ENCODE data around the gene UBA5.
A peak's percentile ranks its signal among the peaks of the same experiment; 100 is the strongest.

Gene UBA5

GRCh38 chr3:132720228-132720627 lies 60.1 kb downstream of the UBA5 start:
- no peak for DNase-seq (ENCODE audit: low spot score)

- peak; percentile 70 for DNase-seq (ENCODE audit: low spot score)
Measured at GRCh38 chr3:132721479-132722164, 61.5 kb downstream of the UBA5 start.

DNA sequence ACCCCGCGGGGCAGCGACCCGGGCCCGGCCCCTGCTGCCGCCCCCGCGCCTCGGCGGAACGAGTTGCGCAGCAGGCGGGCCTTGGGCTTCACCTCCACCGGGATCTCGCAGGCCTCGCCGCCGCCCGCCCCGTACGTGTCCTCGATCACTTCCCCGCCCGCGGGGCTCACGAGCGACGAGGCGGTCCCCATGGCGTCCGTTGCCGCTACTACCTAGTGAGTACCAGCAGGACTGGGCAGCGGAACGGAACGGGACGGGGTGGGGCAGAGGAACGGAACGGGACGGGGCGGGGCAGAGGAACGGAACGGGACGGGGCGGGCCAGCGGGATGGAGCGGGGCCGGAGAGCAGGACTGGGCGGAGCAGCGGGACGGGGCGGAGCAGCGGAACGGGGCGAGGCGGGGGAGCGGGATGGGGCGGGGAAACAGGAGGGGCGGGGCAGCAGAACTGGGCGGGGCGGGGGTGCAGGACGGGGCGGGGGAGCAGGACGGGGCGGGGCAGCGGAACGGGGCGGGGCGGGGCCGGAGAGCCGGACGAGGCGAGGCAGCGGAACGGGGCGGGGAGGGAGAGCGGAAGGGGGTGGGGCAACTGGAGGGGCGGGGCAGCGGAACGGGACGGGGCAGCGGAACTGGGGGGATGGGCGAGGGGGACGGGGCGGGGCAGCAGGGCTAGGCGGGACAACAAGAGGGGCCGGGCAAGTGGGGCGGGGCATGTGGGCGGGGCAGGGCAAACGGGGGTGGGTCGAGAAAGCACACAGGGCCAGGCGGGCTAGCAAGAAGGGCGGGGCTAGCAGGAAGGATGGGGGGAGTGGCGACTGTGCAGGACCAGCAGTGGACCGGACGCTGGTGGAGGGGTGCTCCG lies 62.3 kb downstream of the UBA5 start, which contains the start of gene NPHP3:
Gene NPHP3 (minus strand): TSS at position 245 of the 859 bp plus-strand sequence. CDS start 54 bp downstream, at position 191.
- DNase-seq (ENCODE audit: low spot score): peak; percentile 99

- DNase-seq (ENCODE audit: low spot score): no peak
Measured at GRCh38 chr3:132723024-132723950, 63.2 kb downstream of the UBA5 start.

DNA sequence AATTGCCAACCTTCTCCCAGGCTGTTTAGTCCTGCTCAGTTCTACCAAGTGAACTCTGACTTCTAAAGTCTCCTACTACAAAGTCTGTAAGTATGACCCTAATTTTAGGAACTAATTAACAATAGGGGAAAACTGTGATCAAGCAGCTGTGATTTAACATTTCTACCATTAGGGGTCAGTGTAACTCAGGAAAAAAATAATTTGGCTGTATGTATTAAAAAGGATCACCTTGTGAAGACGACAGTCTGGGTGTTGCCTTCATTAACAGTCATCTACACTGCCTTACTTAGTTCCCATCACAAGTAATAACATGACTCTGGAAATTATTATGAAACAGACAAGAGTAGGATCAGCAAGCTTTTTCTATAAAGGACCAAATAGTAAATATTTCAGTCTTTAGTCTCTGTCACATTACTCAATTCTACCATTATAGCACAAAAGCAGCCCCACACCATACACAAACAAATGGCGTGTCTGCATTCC lies 66.3 kb downstream of the UBA5 start:
- DNase-seq (ENCODE audit: low spot score): peak; percentile 31
